H9 (cell line): ENCODE measurements around the gene MGAT5. TPM values are rescaled to one million over a fixed set of nuclear protein-coding genes. Genes with fewer than 3 reads are reported as not detected.

Experiments
- DNase-seq: peaks from one replicate; pipeline ENCODE4 v3.0.0-alpha.2; 2017
- H2AFZ ChIP-seq: one replicate; pipeline ENCODE4 v1.6.1; 2013; ENCODE audit warnings: mild to moderate bottlenecking, low read length, control low read depth, moderate library complexity
- H2AK5ac ChIP-seq: 2 replicates; pipeline ENCODE4 v1.6.1; 2013; ENCODE audit warnings: low read length, control low read depth, mixed read lengths; ENCODE audit not compliant: insufficient read length
- H2BK120ac ChIP-seq: one replicate; pipeline ENCODE4 v1.6.1; 2013; ENCODE audit warnings: low read depth, mild to moderate bottlenecking, low read length, control low read depth, inconsistent platforms; ENCODE audit not compliant: poor library complexity, severe bottlenecking
- H2BK12ac ChIP-seq: 2 replicates; pipeline ENCODE4 v1.6.1; 2013; ENCODE audit warnings: low read length, control low read depth, mixed read lengths, low read depth; ENCODE audit not compliant: insufficient read length
- H2BK15ac ChIP-seq: 2 replicates; pipeline ENCODE4 v1.6.1; 2013; ENCODE audit warnings: low read depth, low read length, control low read depth
- H2BK20ac ChIP-seq: one replicate; pipeline ENCODE4 v1.6.1; 2013; ENCODE audit warnings: low read depth, mild to moderate bottlenecking, low read length, control low read depth, inconsistent platforms; ENCODE audit not compliant: poor library complexity, severe bottlenecking
- H2BK5ac ChIP-seq: 2 replicates; pipeline ENCODE4 v1.6.1; 2013; ENCODE audit warnings: low read length, control low read depth, mixed read lengths; ENCODE audit not compliant: insufficient read length
- H3K14ac ChIP-seq: 2 replicates; pipeline ENCODE4 v1.6.1; 2013; ENCODE audit warnings: low read length, control low read depth; ENCODE audit not compliant: insufficient read depth
- H3K18ac ChIP-seq: 2 replicates; pipeline ENCODE4 v1.6.1; 2013; ENCODE audit warnings: low read depth, mild to moderate bottlenecking, mixed read lengths, low read length, control low read depth; ENCODE audit not compliant: insufficient read length
- H3K23ac ChIP-seq: 2 replicates; pipeline ENCODE4 v1.6.1; 2013; ENCODE audit warnings: low read length, control low read depth, mixed read lengths, low read depth; ENCODE audit not compliant: insufficient read length
- H3K23me2 ChIP-seq: 2 replicates; pipeline ENCODE4 v1.6.1; 2013; ENCODE audit warnings: low read depth, mild to moderate bottlenecking, mixed read lengths, low read length, control low read depth; ENCODE audit not compliant: insufficient read length, poor library complexity, severe bottlenecking
- H3K27ac ChIP-seq: 2 replicates; pipeline ENCODE4 v1.5.1; 2013; ENCODE audit warnings: low read length, control low read depth, mixed read lengths, low read depth; ENCODE audit not compliant: insufficient read length
- H3K27me3 ChIP-seq: 2 replicates; pipeline ENCODE4 v1.6.1; 2013; ENCODE audit warnings: low read length, control low read depth, inconsistent platforms; ENCODE audit not compliant: insufficient read depth
- H3K4ac ChIP-seq: 2 replicates; pipeline ENCODE4 v1.6.1; 2013; ENCODE audit warnings: low read depth, mild to moderate bottlenecking, control low read depth, inconsistent platforms, low read length, moderate library complexity
- H3K4me1 ChIP-seq: 2 replicates; pipeline ENCODE4 v1.6.1; 2013; ENCODE audit warnings: low read length, control low read depth, inconsistent platforms; ENCODE audit not compliant: insufficient read depth
- H3K4me2 ChIP-seq: 2 replicates; pipeline ENCODE4 v1.6.1; 2013; ENCODE audit warnings: low read length, control low read depth, mixed read lengths; ENCODE audit not compliant: insufficient read length, insufficient read depth
- H3K56ac ChIP-seq: 2 replicates; pipeline ENCODE4 v1.6.1; 2013; ENCODE audit warnings: low read depth, mild to moderate bottlenecking, mixed read lengths, low read length, control low read depth; ENCODE audit not compliant: insufficient read length
- H3K79me1 ChIP-seq: 2 replicates; pipeline ENCODE4 v1.6.1; 2013; ENCODE audit warnings: low read depth, mild to moderate bottlenecking, moderate library complexity, low read length, control low read depth, inconsistent platforms; ENCODE audit not compliant: insufficient read depth, poor library complexity, severe bottlenecking
- H3K79me2 ChIP-seq: 2 replicates; pipeline ENCODE4 v1.6.1; 2013; ENCODE audit warnings: low read length, control low read depth, inconsistent platforms; ENCODE audit not compliant: insufficient read depth
- H3K9ac ChIP-seq: 2 replicates; pipeline ENCODE4 v1.6.1; 2013; ENCODE audit warnings: low read length, control low read depth, mixed read lengths; ENCODE audit not compliant: insufficient read length; ENCODE audit errors: extremely low read depth
- H3K9me3 ChIP-seq: one replicate; pipeline ENCODE4 v1.6.1; 2013; ENCODE audit warnings: low read depth, low read length, inconsistent platforms; ENCODE audit not compliant: control insufficient read depth
- H3T11ph ChIP-seq: one replicate; pipeline ENCODE4 v1.6.1; 2013; ENCODE audit warnings: mild to moderate bottlenecking, low read length, control low read depth, inconsistent platforms
- H4K20me1 ChIP-seq: one replicate; pipeline ENCODE4 v1.6.1; 2013; ENCODE audit not compliant: control insufficient read depth, insufficient read length, insufficient read depth
- H4K5ac ChIP-seq: 2 replicates; pipeline ENCODE4 v1.6.1; 2013; ENCODE audit warnings: low read depth, mild to moderate bottlenecking, mixed read lengths, low read length, control low read depth; ENCODE audit not compliant: insufficient read length
- H4K8ac ChIP-seq: replicated peaks from 2 replicates; pipeline ENCODE4 v1.6.1; 2013; ENCODE audit warnings: low read length, control low read depth, mixed read lengths, low read depth; ENCODE audit not compliant: insufficient read length
- H4K91ac ChIP-seq: 2 replicates; pipeline ENCODE4 v1.6.1; 2013; ENCODE audit warnings: low read depth, mild to moderate bottlenecking, moderate library complexity, mixed read lengths, low read length, control low read depth; ENCODE audit not compliant: insufficient read length
- H3K27ac Mint-ChIP-seq, 3 experiments: 2 replicates in 2 of 3; 3 replicates in 1 of 3; pipeline ENCODE4 v1.8.0; 2020 to 2021; ENCODE audit warnings: mixed read lengths in 3 of 3, mild to moderate bottlenecking in 1 of 3, moderate library complexity in 1 of 3
- H3K27me3 Mint-ChIP-seq: 2 replicates; pipeline ENCODE4 v1.8.0; 2021; ENCODE audit warnings: low read depth, mild to moderate bottlenecking, moderate library complexity, mixed read lengths
- H3K36me3 Mint-ChIP-seq, 3 experiments: 2 replicates in 2 of 3; 3 replicates in 1 of 3; pipeline ENCODE4 v1.8.0; 2020 to 2021; ENCODE audit warnings: low read depth in 3 of 3, mixed read lengths in 3 of 3; ENCODE audit not compliant: insufficient read depth in 1 of 3
- H3K4me1 Mint-ChIP-seq, 2 experiments: 2 replicates each; pipeline ENCODE4 v1.8.0; 2020; ENCODE audit warnings: mixed read lengths in 2 of 2
- H3K4me3 Mint-ChIP-seq, 2 experiments: 2 replicates in 1 of 2; 3 replicates in 1 of 2; pipeline ENCODE4 v1.8.0; 2020 to 2021; ENCODE audit warnings: mild to moderate bottlenecking in 2 of 2, mixed read lengths in 2 of 2, moderate library complexity in 1 of 2
- H3K9me3 Mint-ChIP-seq, 2 experiments: 2 replicates in 1 of 2; 3 replicates in 1 of 2; pipeline ENCODE4 v1.8.0; 2020; ENCODE audit warnings: mild to moderate bottlenecking in 2 of 2, mixed read lengths in 2 of 2, moderate library complexity in 1 of 2
- WGBS: extraction: QIAGEN DNeasy Blood & Tissue Kit; methylation state at CpG from one replicate; pipeline ENCODE4 v1.1.7; 2013; ENCODE audit warnings: missing lambda C conversion rate, low lambda C conversion rate, mixed read lengths; ENCODE audit not compliant: insufficient read length; ENCODE audit errors: extremely low coverage; 5-methylcytosine and 5-hydroxymethylcytosine counted together
- total RNA-seq: library from RNA; stranded (reverse); gene quantifications from 2 replicates; pipeline ENCODE4 v1.2.1, GENCODE V29; 2021
- TF ChIP-seq, protein P1 (sequence below): fragments of 200-600 bp; sonication (generic); conservative IDR thresholded peaks from 3 replicates; pipeline ENCODE4 v1.8.0; 2021; ENCODE audit warnings: antibody characterized with exemption, mild to moderate bottlenecking

Gene MGAT5
- total RNA-seq, 1 experiment from 2014 or later: 25.7 TPM

DNA sequence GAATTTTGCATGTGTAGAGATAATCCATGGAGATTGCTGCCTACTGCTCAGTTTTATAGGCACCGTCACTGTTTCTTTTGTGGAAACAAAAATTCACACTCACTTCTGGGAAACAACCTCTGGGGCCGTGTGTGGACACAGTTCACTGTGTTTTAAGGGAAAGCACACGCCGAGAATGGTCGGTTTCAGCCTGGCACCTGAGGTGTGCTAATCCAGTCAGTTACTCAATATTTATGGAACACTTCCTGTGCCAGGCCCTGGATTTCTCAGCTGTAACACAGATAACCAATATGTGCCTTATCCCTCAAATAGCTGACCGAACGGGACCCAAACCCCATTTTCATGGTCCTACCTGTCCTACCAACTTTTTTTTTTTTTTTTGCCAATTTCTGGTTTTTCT, 179.6 kb downstream of the MGAT5 start:
- whole genome bisulfite sequencing: no CpG with 5 or more reads among the region's 7 CpGs
- Histone ChIP-seq H3K23ac (no peak overlapping the region), H3K27ac (no peak overlapping the region), H3K14ac (no peak overlapping the region), H4K91ac (no peak overlapping the region), H3K9ac (no peak overlapping the region), H3K4me1 (peaks cover 2% of the 10 kb centered on the region; the same call in 1 of the 2 replicates), H3K4me2 (no peak overlapping the region), H3K27me3 (peaks cover 13% of the 10 kb centered on the region), H4K20me1 (peaks cover 2% of the 10 kb centered on the region), H2BK15ac (no peak overlapping the region), H2BK12ac (no peak overlapping the region), H2BK20ac (no peak overlapping the region), H3K79me1 (no peaks in the 10 kb centered on the region), H3K4ac (no peak overlapping the region), H2BK120ac (no peak overlapping the region), H3K23me2 (no peaks in the 10 kb centered on the region), H3K79me2 (no peaks in the 10 kb centered on the region), H2AK5ac (no peak overlapping the region), H2BK5ac (no peak overlapping the region), H3K18ac (no peak overlapping the region), H3K56ac (no peak overlapping the region), H4K5ac (no peak overlapping the region), H3T11ph (no peak overlapping the region), H4K8ac (no peak overlapping the region), H2AFZ (no peak overlapping the region), H3K9me3 (no peaks in the 10 kb centered on the region)
- no peaks in the 10 kb centered on the region for H3K9me3 Mint-ChIP-seq
- peaks cover 15 to 24% of the 10 kb centered on the region in 2 experiments for H3K4me1 Mint-ChIP-seq
- H3K27ac Mint-ChIP-seq: no peak overlapping the region
- peaks cover 2 to 33% (median 10%) of the 10 kb centered on the region in 3 experiments; a peak in 6 of 7 replicates for H3K36me3 Mint-ChIP-seq
- DNase-seq: no peak
- no peak overlapping the region for H3K4me3 Mint-ChIP-seq
- TF ChIP-seq, protein P1, sequence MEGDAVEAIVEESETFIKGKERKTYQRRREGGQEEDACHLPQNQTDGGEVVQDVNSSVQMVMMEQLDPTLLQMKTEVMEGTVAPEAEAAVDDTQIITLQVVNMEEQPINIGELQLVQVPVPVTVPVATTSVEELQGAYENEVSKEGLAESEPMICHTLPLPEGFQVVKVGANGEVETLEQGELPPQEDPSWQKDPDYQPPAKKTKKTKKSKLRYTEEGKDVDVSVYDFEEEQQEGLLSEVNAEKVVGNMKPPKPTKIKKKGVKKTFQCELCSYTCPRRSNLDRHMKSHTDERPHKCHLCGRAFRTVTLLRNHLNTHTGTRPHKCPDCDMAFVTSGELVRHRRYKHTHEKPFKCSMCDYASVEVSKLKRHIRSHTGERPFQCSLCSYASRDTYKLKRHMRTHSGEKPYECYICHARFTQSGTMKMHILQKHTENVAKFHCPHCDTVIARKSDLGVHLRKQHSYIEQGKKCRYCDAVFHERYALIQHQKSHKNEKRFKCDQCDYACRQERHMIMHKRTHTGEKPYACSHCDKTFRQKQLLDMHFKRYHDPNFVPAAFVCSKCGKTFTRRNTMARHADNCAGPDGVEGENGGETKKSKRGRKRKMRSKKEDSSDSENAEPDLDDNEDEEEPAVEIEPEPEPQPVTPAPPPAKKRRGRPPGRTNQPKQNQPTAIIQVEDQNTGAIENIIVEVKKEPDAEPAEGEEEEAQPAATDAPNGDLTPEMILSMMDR: no peak
- peaks cover 84% of the 10 kb centered on the region for H3K27me3 Mint-ChIP-seq
